DND-41 (cell line): ENCODE measurements around the gene MBNL2.

ENCODE experiments used
- ATAC-seq: fragments of 200-7000 bp; cut with Tn5 transposase; 3 replicates; pipeline ENCODE4 v1.9.1; 2021; ENCODE audit warnings: low read depth; ENCODE audit not compliant: insufficient read depth
- DNase-seq: peaks from one replicate; pipeline ENCODE4 v3.0.0-alpha.2; 2020
- H2AFZ ChIP-seq: 2 replicates; pipeline ENCODE4 v1.6.0; 2012; ENCODE audit warnings: low read depth, low read length
- H3K27ac ChIP-seq: 2 replicates; pipeline ENCODE4 v1.5.1; 2012; ENCODE audit warnings: low read length, inconsistent platforms
- H3K27me3 ChIP-seq: fragments of 200-600 bp; sonication (generic); 2 replicates; pipeline ENCODE4 v1.6.0; 2012; ENCODE audit warnings: low read length, mild to moderate bottlenecking, inconsistent platforms; ENCODE audit not compliant: insufficient read depth, poor library complexity
- H3K36me3 ChIP-seq: 2 replicates; pipeline ENCODE4 v1.5.1; 2012; ENCODE audit warnings: low read length, inconsistent platforms; ENCODE audit not compliant: insufficient read depth
- H3K4me1 ChIP-seq: 2 replicates; pipeline ENCODE4 v1.5.1; 2012; ENCODE audit warnings: mild to moderate bottlenecking, low read length; ENCODE audit not compliant: insufficient read depth
- H3K4me2 ChIP-seq: 2 replicates; pipeline ENCODE4 v1.6.0; 2012; ENCODE audit warnings: mild to moderate bottlenecking, moderate library complexity, low read length, inconsistent platforms; ENCODE audit not compliant: insufficient read depth
- H3K4me3 ChIP-seq, 2 experiments: fragments of 200-600 bp in 1 of 2; shearing (Covaris generic) in 1 of 2; 2 replicates each; pipeline ENCODE4 v1.5.1; 2012 to 2016; ENCODE audit warnings: inconsistent platforms in 2 of 2, low read length in 2 of 2, mild to moderate bottlenecking in 2 of 2, low read depth in 1 of 2, moderate library complexity in 1 of 2
- H3K79me2 ChIP-seq: 2 replicates; pipeline ENCODE4 v1.6.0; 2012; ENCODE audit warnings: low read length, inconsistent platforms; ENCODE audit not compliant: insufficient read depth
- H3K9ac ChIP-seq: 2 replicates; pipeline ENCODE4 v1.6.0; 2012; ENCODE audit warnings: low read depth, mild to moderate bottlenecking, inconsistent platforms, low read length, moderate library complexity
- H3K9me3 ChIP-seq: 2 replicates; pipeline ENCODE4 v1.5.1; 2012; ENCODE audit warnings: low read length, moderate library complexity, mild to moderate bottlenecking, inconsistent platforms; ENCODE audit not compliant: insufficient read depth, severe bottlenecking
- H4K20me1 ChIP-seq: 2 replicates; pipeline ENCODE4 v1.6.0; 2012; ENCODE audit warnings: low read length; ENCODE audit not compliant: insufficient read depth
- EZH2 ChIP-seq: IDR thresholded peaks from 3 replicates; pipeline ENCODE4 v1.6.1; 2012; ENCODE audit warnings: borderline replicate concordance, low read depth, mild to moderate bottlenecking, moderate library complexity, low read length, inconsistent platforms; ENCODE audit not compliant: severe bottlenecking
- TF ChIP-seq, protein P1 (sequence below): IDR thresholded peaks from 2 replicates; pipeline ENCODE4 v1.5.1; 2012; ENCODE audit warnings: borderline replicate concordance, low read length, moderate library complexity, mild to moderate bottlenecking; ENCODE audit not compliant: poor library complexity, severe bottlenecking; ENCODE audit errors: extremely low read depth

Gene MBNL2

DNA sequence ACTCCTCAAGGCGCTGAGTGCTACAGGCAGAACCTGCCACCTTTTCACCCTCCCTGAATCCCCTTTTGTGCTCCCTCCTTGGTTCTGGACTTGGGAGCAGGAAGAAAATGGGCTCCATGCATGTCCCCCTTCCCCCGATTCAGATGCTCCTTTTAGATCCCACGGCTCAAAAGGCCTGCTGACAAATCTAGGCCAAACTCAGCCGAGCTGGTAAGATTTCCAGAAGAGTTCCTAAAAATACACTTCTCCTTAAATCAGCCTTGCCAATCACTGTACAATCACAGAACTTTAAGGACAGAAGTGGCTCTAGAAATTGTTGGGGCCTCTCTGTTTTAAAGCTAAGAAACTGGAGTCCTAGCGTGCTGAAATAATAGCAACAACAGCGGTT, 37.3 kb downstream of the MBNL2 start:
- Histone ChIP-seq H3K4me2 (no peak overlapping the region), H3K4me3 (no peak overlapping the region), H3K4me1 (no peaks in the 10 kb centered on the region), H3K9me3 (no peaks in the 10 kb centered on the region), H3K79me2 (no peaks in the 10 kb centered on the region), H3K27me3 (no peaks in the 10 kb centered on the region), H4K20me1 (no peaks in the 10 kb centered on the region), H3K36me3 (no peaks in the 10 kb centered on the region), H2AFZ (no peak overlapping the region), H3K27ac (no peak overlapping the region), H3K9ac (no peak overlapping the region)
- DNase-seq, result no peak
- no peak for ATAC-seq
- TF ChIP-seq, protein P1, sequence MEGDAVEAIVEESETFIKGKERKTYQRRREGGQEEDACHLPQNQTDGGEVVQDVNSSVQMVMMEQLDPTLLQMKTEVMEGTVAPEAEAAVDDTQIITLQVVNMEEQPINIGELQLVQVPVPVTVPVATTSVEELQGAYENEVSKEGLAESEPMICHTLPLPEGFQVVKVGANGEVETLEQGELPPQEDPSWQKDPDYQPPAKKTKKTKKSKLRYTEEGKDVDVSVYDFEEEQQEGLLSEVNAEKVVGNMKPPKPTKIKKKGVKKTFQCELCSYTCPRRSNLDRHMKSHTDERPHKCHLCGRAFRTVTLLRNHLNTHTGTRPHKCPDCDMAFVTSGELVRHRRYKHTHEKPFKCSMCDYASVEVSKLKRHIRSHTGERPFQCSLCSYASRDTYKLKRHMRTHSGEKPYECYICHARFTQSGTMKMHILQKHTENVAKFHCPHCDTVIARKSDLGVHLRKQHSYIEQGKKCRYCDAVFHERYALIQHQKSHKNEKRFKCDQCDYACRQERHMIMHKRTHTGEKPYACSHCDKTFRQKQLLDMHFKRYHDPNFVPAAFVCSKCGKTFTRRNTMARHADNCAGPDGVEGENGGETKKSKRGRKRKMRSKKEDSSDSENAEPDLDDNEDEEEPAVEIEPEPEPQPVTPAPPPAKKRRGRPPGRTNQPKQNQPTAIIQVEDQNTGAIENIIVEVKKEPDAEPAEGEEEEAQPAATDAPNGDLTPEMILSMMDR, result no peak
- no peak for TF ChIP-seq EZH2

DNA sequence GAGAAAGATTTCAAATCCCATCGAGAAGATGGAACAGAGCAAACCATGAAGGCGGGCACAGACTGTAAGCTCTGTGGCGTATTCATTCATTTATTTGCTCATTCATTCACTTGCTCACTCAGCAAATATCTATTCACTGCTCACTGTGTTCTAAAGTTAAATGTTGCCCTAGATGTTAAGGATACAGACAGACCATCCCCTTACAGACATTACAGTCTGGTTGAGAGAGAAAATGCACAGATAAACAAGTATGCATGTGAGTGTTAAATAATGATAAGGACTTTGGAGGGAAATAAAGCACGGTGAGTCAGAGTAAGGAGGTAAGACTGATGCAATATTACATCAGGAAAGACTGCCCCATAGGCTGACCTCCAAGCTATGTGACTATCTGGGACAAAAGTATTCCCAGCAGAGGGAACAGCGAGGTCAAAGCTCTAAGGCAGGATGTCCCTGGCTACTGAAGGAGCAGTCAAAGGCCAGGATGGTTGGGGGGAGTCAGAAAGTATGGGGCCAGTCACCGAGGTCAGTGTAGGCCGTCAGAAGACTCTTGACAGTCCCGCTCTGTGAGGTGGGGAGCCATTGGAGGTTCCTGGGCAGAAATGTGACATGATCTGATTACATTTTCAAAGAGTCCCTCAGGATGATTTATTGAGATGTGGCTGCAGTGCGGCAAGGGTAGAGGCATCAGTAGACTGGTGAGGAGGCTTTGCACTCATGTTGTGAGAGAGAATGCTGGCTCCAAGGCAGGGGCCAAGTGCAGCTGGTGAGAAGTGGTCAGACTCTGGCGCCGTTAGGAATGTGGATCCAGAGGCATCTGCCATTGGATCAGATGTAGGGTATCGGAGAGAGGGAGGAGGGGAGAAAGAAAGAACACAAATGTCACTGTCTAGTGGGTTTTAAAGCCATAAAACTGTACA, 37.9 kb downstream of the MBNL2 start:
- DNase-seq (no peak), ATAC-seq (no peak)
- TF ChIP-seq, protein P1, result no peak
- no peak for TF ChIP-seq EZH2
- Histone ChIP-seq H3K36me3 (no peaks in the 10 kb centered on the region), H4K20me1 (no peaks in the 10 kb centered on the region), H3K79me2 (no peaks in the 10 kb centered on the region), H3K4me1 (no peaks in the 10 kb centered on the region), H3K9ac (no peak overlapping the region), H3K27me3 (no peaks in the 10 kb centered on the region), H3K4me3 (no peak overlapping the region), H3K4me2 (no peak overlapping the region), H3K27ac (no peak overlapping the region), H3K9me3 (no peaks in the 10 kb centered on the region), H2AFZ (no peak overlapping the region)

DNA sequence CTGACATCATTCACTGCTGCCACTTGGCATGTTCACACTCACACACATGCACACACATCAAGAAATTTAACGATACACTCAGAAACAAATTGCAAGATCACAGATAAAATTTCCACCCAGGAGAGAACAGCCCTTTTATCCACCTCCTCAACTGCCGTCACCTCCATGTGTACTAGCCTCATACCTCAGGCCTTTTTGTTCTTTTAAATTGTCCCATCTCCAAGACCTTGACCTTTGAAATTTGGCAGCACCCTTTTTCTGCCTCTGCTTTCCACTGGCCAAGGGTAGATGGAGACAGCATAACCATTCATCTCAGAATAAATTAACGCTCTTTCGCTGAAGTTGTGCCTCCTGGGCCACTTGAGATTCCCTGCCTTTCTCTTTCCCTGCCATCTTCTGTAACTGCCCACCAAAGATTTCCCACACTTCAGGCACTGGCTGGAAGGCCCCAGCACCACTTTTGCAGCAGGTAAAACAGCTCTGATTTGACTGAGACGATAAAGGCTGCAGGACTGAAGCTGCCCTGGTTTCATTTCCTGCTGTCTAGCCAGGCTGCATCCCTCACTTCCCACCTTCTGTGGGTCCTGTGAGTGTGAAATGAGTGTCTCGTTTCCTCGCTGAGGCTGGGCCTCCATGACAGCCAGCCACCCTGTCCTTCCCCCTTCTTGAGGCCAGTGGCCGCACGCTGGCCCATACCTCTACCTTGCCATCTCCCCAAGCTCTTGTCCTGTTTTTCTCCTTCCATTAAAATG, 39.3 kb downstream of the MBNL2 start:
- ATAC-seq, result no peak
- H3K9ac ChIP-seq, result no peak overlapping the region

More for the DNA sequence above, 39.3 kb downstream of the MBNL2 start:
- no peak for DNase-seq
- Histone ChIP-seq H3K9me3 (no peaks in the 10 kb centered on the region), H3K79me2 (no peaks in the 10 kb centered on the region), H3K4me2 (no peak overlapping the region), H3K27ac (no peak overlapping the region), H3K27me3 (no peaks in the 10 kb centered on the region), H3K4me3 (no peak overlapping the region), H3K4me1 (no peaks in the 10 kb centered on the region), H3K36me3 (no peaks in the 10 kb centered on the region), H4K20me1 (no peaks in the 10 kb centered on the region; the same call in 1 of the 2 replicates), H2AFZ (no peak overlapping the region)
- TF ChIP-seq, protein P1, result no peak
- TF ChIP-seq EZH2, result no peak
